SK-N-SH (cell line): Measurements from ENCODE around the gene HSPB7.
"Not testable (repeated sequence)": the region's sequence is repeated elsewhere in the genome, so short reads cannot be mapped to it uniquely, and the experiment has no call there.

Source experiments
- CTCF ChIP-seq: fragments of 200-600 bp; sonication (generic); IDR thresholded peaks from 2 replicates; pipeline ENCODE4 v1.6.1; 2017; ENCODE audit warnings: antibody characterized with exemption, mild to moderate bottlenecking, moderate library complexity
- EP300 ChIP-seq, 2 experiments: IDR thresholded peaks; 2 replicates each; pipeline versions ENCODE4 v1.4.0 to v1.6.1; 2012; ENCODE audit warnings: borderline replicate concordance in 1 of 2, low read depth in 1 of 2, low read length in 1 of 2
- EZH2phosphoT487 ChIP-seq: fragments of 200-600 bp; sonication (generic); IDR thresholded peaks from 2 replicates; pipeline ENCODE4 v1.6.1; 2017; ENCODE audit warnings: low read depth, mixed run types, mild to moderate bottlenecking, antibody characterized with exemption, moderate library complexity, borderline replicate concordance
- FOXJ3 ChIP-seq: sonication (generic); formaldehyde crosslinking; IDR thresholded peaks from 2 replicates; pipeline ENCODE4 v1.5.1; 2020; ENCODE audit warnings: mild to moderate bottlenecking, missing genetic modification reagents
- FOXM1 ChIP-seq: IDR thresholded peaks from 2 replicates; pipeline ENCODE4 v1.4.0; 2012; ENCODE audit warnings: low read depth, mild to moderate bottlenecking
- POLR2AphosphoS5 ChIP-seq: IDR thresholded peaks from 2 replicates; pipeline ENCODE4 v1.6.1; 2012; ENCODE audit warnings: low read depth, low read length
- RAD21 ChIP-seq: IDR thresholded peaks from 2 replicates; pipeline ENCODE4 v1.6.1; 2012; ENCODE audit warnings: mild to moderate bottlenecking, low read length
- RFX5 ChIP-seq: IDR thresholded peaks from 2 replicates; pipeline ENCODE4 v1.6.1; 2012; ENCODE audit warnings: mild to moderate bottlenecking, improper control_type of control experiment, low read length
- SIN3A ChIP-seq: IDR thresholded peaks from 2 replicates; pipeline ENCODE4 v1.6.1; 2012; ENCODE audit warnings: low read depth, mild to moderate bottlenecking, low read length, moderate library complexity, borderline replicate concordance
- SMC3 ChIP-seq: IDR thresholded peaks from 2 replicates; pipeline ENCODE4 v1.6.1; 2012; ENCODE audit warnings: low read depth, low read length, improper control_type of control experiment
- TEAD4 ChIP-seq: IDR thresholded peaks from 2 replicates; pipeline ENCODE4 v1.4.0; 2012; ENCODE audit warnings: mild to moderate bottlenecking, borderline replicate concordance; ENCODE audit not compliant: insufficient read depth
- YY1 ChIP-seq: IDR thresholded peaks from 2 replicates; pipeline ENCODE4 v1.4.0; 2012; ENCODE audit warnings: low read depth, mild to moderate bottlenecking

GRCh38 chr1:16039871-16040270 lies 22.0 kb upstream of the HSPB7 start:
- not testable (repeated sequence) for TF ChIP-seq RFX5; POLR2AphosphoS5; CTCF; YY1; TEAD4; EP300 (IDR thresholded peaks at IDR 0.05; ENCODE audit: borderline replicate concordance in 1 of 2, low read depth in 1 of 2, low read length in 1 of 2); SIN3A; FOXJ3 (CRISPR knock-in tag); FOXM1; SMC3; EZH2phosphoT487; RAD21
